Peyer's patch (tissue), 4 donors: Measurements from ENCODE around the gene MOB3B. TPM values are rescaled to one million over a fixed set of nuclear protein-coding genes. Genes with fewer than 3 reads are reported as not detected.

Source experiments
- DNase-seq, 3 donors: peaks; one replicate each; pipeline ENCODE4 v3.0.0-alpha.2; 2017 to 2019
- H3K27ac ChIP-seq, 4 donors: fragments of 200-600 bp; sonication (generic); one replicate each; pipeline ENCODE4 v1.5.1; 2016 to 2019
- H3K27me3 ChIP-seq, 2 donors: fragments of 200-600 bp; sonication (generic); one replicate each; pipeline ENCODE4 v1.5.1; 2019
- H3K36me3 ChIP-seq, 3 donors: fragments of 200-600 bp; sonication (generic); one replicate each; pipeline ENCODE4 v1.5.1; 2016 to 2019
- H3K4me1 ChIP-seq, 4 donors: fragments of 200-600 bp; sonication (generic); one replicate each; pipeline ENCODE4 v1.5.1; 2016 to 2019
- H3K4me3 ChIP-seq, 4 donors: fragments of 200-600 bp; sonication (generic); 1 replicate in 3 of 4; 2 replicates in 1 of 4; pipeline ENCODE4 v1.5.1; 2016 to 2019; ENCODE audit warnings: mild to moderate bottlenecking in 1 of 4
- H3K9me3 ChIP-seq, 4 donors: fragments of 200-600 bp; sonication (generic); one replicate each; pipeline ENCODE4 v1.5.1; 2016 to 2019; ENCODE audit warnings: mild to moderate bottlenecking in 1 of 4
- POLR2A ChIP-seq, 2 donors: fragments of 450-650 bp; IDR thresholded peaks; one replicate each; pipeline ENCODE4 v1.5.1; 2017; ENCODE audit warnings: antibody characterized with exemption in 2 of 2, mild to moderate bottlenecking in 2 of 2, moderate library complexity in 2 of 2
- total RNA-seq, 4 donors: library from RNA; depleted of rRNA; stranded (reverse); fragments of >200 nt; gene quantifications; one replicate each; pipeline ENCODE4 v1.1.0, GENCODE V29; 2016
- TF ChIP-seq, protein P1 (sequence below), 6 experiments: fragments of 450-650 bp in 4 of 6; fragments of 200-600 bp in 2 of 6; sonication (generic) in 1 of 6; IDR thresholded peaks; one replicate each; pipeline ENCODE4 v1.5.1; 2017 to 2019; ENCODE audit warnings: antibody characterized with exemption in 6 of 6, mild to moderate bottlenecking in 3 of 6, moderate library complexity in 1 of 6

The MOB3B gene
- total RNA-seq, 4 donors from 2014 or later, result 24.8 to 65.7 (median 36.4) TPM

GRCh38 chr9:27524236-27524635 is 5.4 kb downstream of the MOB3B start, which contains the start of gene IFNK:
TSS of gene IFNK (plus strand) at chr9:27524290. CDS start at chr9:27524337, 47 bp downstream.
- Histone ChIP-seq H3K27ac (no peak within 1 kb of the TSS), H3K4me3 (no peak within 1 kb of the TSS), H3K9me3 (no peaks in the 10 kb centered on the region), H3K27me3 (no peaks in the 10 kb centered on the region), H3K36me3 (no peaks in the 10 kb centered on the region), H3K4me1 (peaks cover 0 to 15% (median 5%) of the 10 kb centered on the region in 4 donors)
- TF ChIP-seq POLR2A (IDR thresholded peaks at IDR 0.05), result no peak
- TF ChIP-seq, protein P1, sequence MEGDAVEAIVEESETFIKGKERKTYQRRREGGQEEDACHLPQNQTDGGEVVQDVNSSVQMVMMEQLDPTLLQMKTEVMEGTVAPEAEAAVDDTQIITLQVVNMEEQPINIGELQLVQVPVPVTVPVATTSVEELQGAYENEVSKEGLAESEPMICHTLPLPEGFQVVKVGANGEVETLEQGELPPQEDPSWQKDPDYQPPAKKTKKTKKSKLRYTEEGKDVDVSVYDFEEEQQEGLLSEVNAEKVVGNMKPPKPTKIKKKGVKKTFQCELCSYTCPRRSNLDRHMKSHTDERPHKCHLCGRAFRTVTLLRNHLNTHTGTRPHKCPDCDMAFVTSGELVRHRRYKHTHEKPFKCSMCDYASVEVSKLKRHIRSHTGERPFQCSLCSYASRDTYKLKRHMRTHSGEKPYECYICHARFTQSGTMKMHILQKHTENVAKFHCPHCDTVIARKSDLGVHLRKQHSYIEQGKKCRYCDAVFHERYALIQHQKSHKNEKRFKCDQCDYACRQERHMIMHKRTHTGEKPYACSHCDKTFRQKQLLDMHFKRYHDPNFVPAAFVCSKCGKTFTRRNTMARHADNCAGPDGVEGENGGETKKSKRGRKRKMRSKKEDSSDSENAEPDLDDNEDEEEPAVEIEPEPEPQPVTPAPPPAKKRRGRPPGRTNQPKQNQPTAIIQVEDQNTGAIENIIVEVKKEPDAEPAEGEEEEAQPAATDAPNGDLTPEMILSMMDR (IDR thresholded peaks at IDR 0.05), result no peak
- no peak for DNase-seq

GRCh38 chr9:27523141-27523540 is 6.5 kb downstream of the MOB3B start:
- Histone ChIP-seq H3K9me3 (no peaks in the 10 kb centered on the region), H3K4me3 (no peak overlapping the region), H3K27ac (no peak overlapping the region), H3K27me3 (no peaks in the 10 kb centered on the region), H3K4me1 (peaks cover 0 to 15% (median 3%) of the 10 kb centered on the region in 4 donors), H3K36me3 (no peaks in the 10 kb centered on the region)
- DNase-seq, result no peak
- TF ChIP-seq, protein P1 (IDR thresholded peaks at IDR 0.05), result no peak
- TF ChIP-seq POLR2A (IDR thresholded peaks at IDR 0.05), result no peak

DNA sequence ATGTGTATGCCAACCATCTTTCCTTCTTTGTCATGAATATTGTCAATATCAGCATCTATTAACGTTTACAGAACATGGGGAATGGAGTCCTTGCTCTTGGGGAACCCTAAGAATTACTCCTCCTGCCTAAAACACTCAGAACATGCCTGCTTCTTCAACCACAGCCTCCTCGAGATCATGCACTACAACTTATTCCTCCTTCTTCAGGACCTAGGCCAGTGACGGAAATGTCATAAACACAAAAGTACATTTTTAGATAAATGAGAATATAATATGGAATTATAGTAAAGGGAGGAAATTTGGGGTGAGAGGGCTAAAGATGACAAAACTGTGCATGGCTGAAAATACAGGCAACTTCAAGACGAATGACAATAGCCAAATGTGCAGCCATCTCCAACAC is 8.6 kb downstream of the MOB3B start:
- Histone ChIP-seq H3K27me3 (no peaks in the 10 kb centered on the region), H3K4me1 (no peaks in the 10 kb centered on the region), H3K4me3 (no peak overlapping the region), H3K9me3 (no peaks in the 10 kb centered on the region), H3K27ac (no peak overlapping the region), H3K36me3 (no peaks in the 10 kb centered on the region)
- TF ChIP-seq, protein P1 (IDR thresholded peaks at IDR 0.05), result no peak
- no peak for TF ChIP-seq POLR2A (IDR thresholded peaks at IDR 0.05)
- no peak for DNase-seq

GRCh38 chr9:27519466-27520465 is 9.8 kb downstream of the MOB3B start:
- DNase-seq, result no peak
- no peak for TF ChIP-seq POLR2A (IDR thresholded peaks at IDR 0.05)
- TF ChIP-seq, protein P1 (IDR thresholded peaks at IDR 0.05), result no peak
- Histone ChIP-seq H3K36me3 (no peaks in the 10 kb centered on the region), H3K27ac (no peak overlapping the region), H3K27me3 (no peaks in the 10 kb centered on the region), H3K4me3 (no peak overlapping the region), H3K4me1 (no peaks in the 10 kb centered on the region), H3K9me3 (no peaks in the 10 kb centered on the region)

DNA sequence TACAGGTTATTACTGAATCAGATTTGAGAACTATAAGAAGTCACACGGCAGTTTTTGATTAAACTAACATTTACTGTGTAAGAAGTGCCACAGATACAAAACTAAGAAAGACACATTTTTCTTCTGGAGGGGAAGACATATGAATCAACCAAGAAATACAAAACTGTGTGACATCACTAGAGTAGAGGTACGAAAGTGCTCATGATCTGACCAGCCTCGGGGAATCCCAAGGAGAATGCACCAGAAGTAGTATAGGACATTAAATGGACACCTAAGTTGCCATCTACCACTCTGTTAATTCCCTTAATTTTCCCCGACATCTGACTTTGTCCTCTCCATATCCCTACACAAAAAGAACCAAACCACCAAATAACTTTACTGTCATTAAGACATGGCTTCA is 10.8 kb downstream of the MOB3B start:
- no peaks in the 10 kb centered on the region for H3K27me3 ChIP-seq
- H3K27ac ChIP-seq, result no peak overlapping the region
- no peaks in the 10 kb centered on the region for H3K9me3 ChIP-seq
- TF ChIP-seq POLR2A (IDR thresholded peaks at IDR 0.05), result no peak
- TF ChIP-seq, protein P1 (IDR thresholded peaks at IDR 0.05), result no peak
- DNase-seq, result no peak
- H3K4me3 ChIP-seq, result no peak overlapping the region
- no peaks in the 10 kb centered on the region for H3K4me1 ChIP-seq
- H3K36me3 ChIP-seq, result no peaks in the 10 kb centered on the region
